ENCODE results near the gene MGAT4A.

The MGAT4A gene

GRCh38 chr2:98737848-98738247 lies 6.9 kb upstream of the MGAT4A start:
- no peaks in the 10 kb centered on the region for H3K9me3 ChIP-seq (ENCODE audit: low read length)
- no peaks in the 10 kb centered on the region for H3K9me2 ChIP-seq (ENCODE audit: low read depth, low read length)
- no peak overlapping the region for H3K4me2 ChIP-seq (ENCODE audit: low read length)
- H3K4me1 ChIP-seq (ENCODE audit: insufficient read depth, low read length, severe bottlenecking), result no peaks in the 10 kb centered on the region
- H2AFZ ChIP-seq (ENCODE audit: low read length), result no peak overlapping the region
- H3K27me3 ChIP-seq (ENCODE audit: insufficient read depth, low read length), result peaks cover 2% of the 10 kb centered on the region; the same call in 1 of the 2 replicates
- no peak overlapping the region for H3K4me3 ChIP-seq (ENCODE audit: low read depth, low read length, poor library complexity, severe bottlenecking)
- no peaks in the 10 kb centered on the region for H3F3A ChIP-seq (ENCODE audit: insufficient read depth, low read length)
- H3K79me2 ChIP-seq (ENCODE audit: insufficient read depth, low read length), result no peaks in the 10 kb centered on the region
- H3K27ac ChIP-seq (ENCODE audit: low read depth, low read length, poor library complexity, severe bottlenecking), result no peak overlapping the region
- H4K20me1 ChIP-seq (ENCODE audit: insufficient read depth, low read length), result no peaks in the 10 kb centered on the region
- TF ChIP-seq EZH2 (IDR thresholded peaks at IDR 0.05; ENCODE audit: borderline replicate concordance, low read length), result no peak
- TF ChIP-seq, protein P1, sequence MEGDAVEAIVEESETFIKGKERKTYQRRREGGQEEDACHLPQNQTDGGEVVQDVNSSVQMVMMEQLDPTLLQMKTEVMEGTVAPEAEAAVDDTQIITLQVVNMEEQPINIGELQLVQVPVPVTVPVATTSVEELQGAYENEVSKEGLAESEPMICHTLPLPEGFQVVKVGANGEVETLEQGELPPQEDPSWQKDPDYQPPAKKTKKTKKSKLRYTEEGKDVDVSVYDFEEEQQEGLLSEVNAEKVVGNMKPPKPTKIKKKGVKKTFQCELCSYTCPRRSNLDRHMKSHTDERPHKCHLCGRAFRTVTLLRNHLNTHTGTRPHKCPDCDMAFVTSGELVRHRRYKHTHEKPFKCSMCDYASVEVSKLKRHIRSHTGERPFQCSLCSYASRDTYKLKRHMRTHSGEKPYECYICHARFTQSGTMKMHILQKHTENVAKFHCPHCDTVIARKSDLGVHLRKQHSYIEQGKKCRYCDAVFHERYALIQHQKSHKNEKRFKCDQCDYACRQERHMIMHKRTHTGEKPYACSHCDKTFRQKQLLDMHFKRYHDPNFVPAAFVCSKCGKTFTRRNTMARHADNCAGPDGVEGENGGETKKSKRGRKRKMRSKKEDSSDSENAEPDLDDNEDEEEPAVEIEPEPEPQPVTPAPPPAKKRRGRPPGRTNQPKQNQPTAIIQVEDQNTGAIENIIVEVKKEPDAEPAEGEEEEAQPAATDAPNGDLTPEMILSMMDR (IDR thresholded peaks at IDR 0.05; ENCODE audit: low read length), result no peak
- no peak overlapping the region for H3K9ac ChIP-seq (ENCODE audit: low read length)
- no peaks in the 10 kb centered on the region for H3K36me3 ChIP-seq (ENCODE audit: insufficient read depth, low read length)

- no peaks in the 10 kb centered on the region for H3K79me2 ChIP-seq (ENCODE audit: insufficient read depth, low read length)
- no peaks in the 10 kb centered on the region for H3F3A ChIP-seq (ENCODE audit: insufficient read depth, low read length)
- no peak overlapping the region for H3K9ac ChIP-seq (ENCODE audit: low read length)
- no peaks in the 10 kb centered on the region; the same call in 1 of the 2 replicates for H3K36me3 ChIP-seq (ENCODE audit: insufficient read depth, low read length)
- no peak overlapping the region for H3K4me2 ChIP-seq (ENCODE audit: low read length)
- H4K20me1 ChIP-seq (ENCODE audit: insufficient read depth, low read length), result no peaks in the 10 kb centered on the region
- no peak overlapping the region for H3K27ac ChIP-seq (ENCODE audit: low read depth, low read length, poor library complexity, severe bottlenecking)
- TF ChIP-seq, protein P1 (IDR thresholded peaks at IDR 0.05; ENCODE audit: low read length), result no peak
- TF ChIP-seq EZH2 (IDR thresholded peaks at IDR 0.05; ENCODE audit: borderline replicate concordance, low read length), result no peak
- H2AFZ ChIP-seq (ENCODE audit: low read length), result no peak overlapping the region
- H3K4me1 ChIP-seq (ENCODE audit: insufficient read depth, low read length, severe bottlenecking), result peaks cover 4% of the 10 kb centered on the region
- peaks cover 12% of the 10 kb centered on the region for H3K27me3 ChIP-seq (ENCODE audit: insufficient read depth, low read length)
- H3K4me3 ChIP-seq (ENCODE audit: low read depth, low read length, poor library complexity, severe bottlenecking), result no peak overlapping the region
- no peaks in the 10 kb centered on the region for H3K9me3 ChIP-seq (ENCODE audit: low read length)
- H3K9me2 ChIP-seq (ENCODE audit: low read depth, low read length), result no peaks in the 10 kb centered on the region
Measured at GRCh38 chr2:98736464-98736889, 5.5 kb upstream of the MGAT4A start.

DNA sequence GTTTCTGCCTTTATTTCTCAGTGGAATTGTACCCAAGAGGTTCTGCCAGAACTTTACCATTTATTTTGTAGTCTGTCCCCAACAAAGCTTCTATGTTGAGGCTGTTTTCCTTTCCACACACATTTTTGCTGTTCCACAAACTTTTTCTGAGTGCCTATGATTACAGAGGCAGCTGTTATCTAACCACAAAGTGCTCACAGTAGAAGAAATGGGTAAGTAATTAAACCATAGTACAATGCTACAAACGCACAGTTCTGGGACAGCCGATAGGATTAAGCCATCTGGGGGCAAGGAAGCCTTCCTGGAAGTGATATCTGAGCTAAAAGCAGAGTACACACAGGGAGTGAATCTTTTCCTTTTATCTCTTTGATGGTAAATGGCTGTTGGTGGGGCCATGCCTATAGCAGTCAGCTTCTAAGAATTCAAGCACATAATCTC lies 3.9 kb upstream of the MGAT4A start:
- no peaks in the 10 kb centered on the region; the same call in 1 of the 2 replicates for H3K36me3 ChIP-seq (ENCODE audit: insufficient read depth, low read length)
- no peak overlapping the region for H2AFZ ChIP-seq (ENCODE audit: low read length)
- H3K9ac ChIP-seq (ENCODE audit: low read length), result no peak overlapping the region
- H4K20me1 ChIP-seq (ENCODE audit: insufficient read depth, low read length), result no peaks in the 10 kb centered on the region
- peaks cover 12% of the 10 kb centered on the region for H3K27me3 ChIP-seq (ENCODE audit: insufficient read depth, low read length)
- H3K9me2 ChIP-seq (ENCODE audit: low read depth, low read length), result no peaks in the 10 kb centered on the region
- TF ChIP-seq, protein P1 (IDR thresholded peaks at IDR 0.05; ENCODE audit: low read length), result no peak
- no peak for TF ChIP-seq EZH2 (IDR thresholded peaks at IDR 0.05; ENCODE audit: borderline replicate concordance, low read length)
- no peaks in the 10 kb centered on the region for H3F3A ChIP-seq (ENCODE audit: insufficient read depth, low read length)
- H3K9me3 ChIP-seq (ENCODE audit: low read length), result no peaks in the 10 kb centered on the region
- H3K79me2 ChIP-seq (ENCODE audit: insufficient read depth, low read length), result no peaks in the 10 kb centered on the region
- no peak overlapping the region for H3K4me3 ChIP-seq (ENCODE audit: low read depth, low read length, poor library complexity, severe bottlenecking)
- H3K4me2 ChIP-seq (ENCODE audit: low read length), result no peak overlapping the region
- H3K27ac ChIP-seq (ENCODE audit: low read depth, low read length, poor library complexity, severe bottlenecking), result no peak overlapping the region
- peaks cover 12% of the 10 kb centered on the region for H3K4me1 ChIP-seq (ENCODE audit: insufficient read depth, low read length, severe bottlenecking)
